GM23338 (cell line): Measurements from ENCODE around the gene FRS2. TPM values are rescaled to one million over a fixed set of nuclear protein-coding genes. Genes with fewer than 3 reads are reported as not detected.

Experiments used
- ATAC-seq: fragments of 200-7000 bp; cut with Tn5 transposase; 3 replicates; pipeline ENCODE4 v1.9.1; 2020
- DNase-seq: peaks from one replicate; pipeline ENCODE4 v3.0.0-alpha.2; 2015; ENCODE audit warnings: low spot score
- H2AFZ ChIP-seq: fragments of 200-600 bp; sonication (generic); 2 replicates; pipeline ENCODE4 v1.8.0; 2016; ENCODE audit warnings: antibody characterized with exemption, mild to moderate bottlenecking, moderate library complexity
- H3F3A ChIP-seq: fragments of 200-600 bp; sonication (generic); replicated peaks from 2 replicates; pipeline ENCODE4 v1.8.0; 2017; ENCODE audit warnings: antibody characterized with exemption, mixed run types, low read depth
- H3K27ac ChIP-seq: fragments of 200-600 bp; sonication (generic); 2 replicates; pipeline ENCODE4 v1.6.1; 2016; ENCODE audit warnings: low read depth
- H3K27me3 ChIP-seq: fragments of 200-600 bp; sonication (generic); 2 replicates; pipeline ENCODE4 v1.8.0; 2016; ENCODE audit warnings: mild to moderate bottlenecking, mixed run types, moderate library complexity; ENCODE audit not compliant: insufficient read depth
- H3K36me3 ChIP-seq: fragments of 200-600 bp; sonication (generic); 2 replicates; pipeline ENCODE4 v1.8.0; 2016; ENCODE audit warnings: mild to moderate bottlenecking; ENCODE audit not compliant: insufficient read depth
- H3K4me1 ChIP-seq: fragments of 200-600 bp; sonication (generic); 2 replicates; pipeline ENCODE4 v1.8.0; 2016; ENCODE audit warnings: mild to moderate bottlenecking, moderate library complexity; ENCODE audit not compliant: insufficient read depth
- H3K4me2 ChIP-seq: fragments of 200-600 bp; sonication (generic); 2 replicates; pipeline ENCODE4 v1.7.1; 2017; ENCODE audit warnings: mixed run types
- H3K4me3 ChIP-seq: fragments of 200-600 bp; sonication (generic); 2 replicates; pipeline ENCODE4 v1.6.1; 2016; ENCODE audit warnings: mixed run types
- H3K79me2 ChIP-seq: fragments of 200-600 bp; sonication (generic); replicated peaks from 2 replicates; pipeline ENCODE4 v1.8.0; 2017; ENCODE audit warnings: mild to moderate bottlenecking; ENCODE audit not compliant: insufficient read depth
- H3K9me2 ChIP-seq: fragments of 200-600 bp; sonication (generic); 2 replicates; pipeline ENCODE4 v1.8.0; 2017; ENCODE audit not compliant: insufficient read depth
- H4K20me1 ChIP-seq: fragments of 200-600 bp; sonication (generic); replicated peaks from 2 replicates; pipeline ENCODE4 v1.8.0; 2017; ENCODE audit warnings: mild to moderate bottlenecking; ENCODE audit not compliant: insufficient read depth
- H3K27ac Mint-ChIP-seq: 2 replicates; pipeline ENCODE4 v1.8.0; 2020; ENCODE audit warnings: inconsistent platforms, mild to moderate bottlenecking, moderate library complexity, mixed read lengths
- H3K27me3 Mint-ChIP-seq: 3 replicates; pipeline ENCODE4 v1.8.0; 2022; ENCODE audit warnings: low read depth, mild to moderate bottlenecking, moderate library complexity, mixed read lengths, inconsistent platforms; ENCODE audit not compliant: insufficient read depth, poor library complexity
- H3K36me3 Mint-ChIP-seq: 3 replicates; pipeline ENCODE4 v1.8.0; 2021; ENCODE audit warnings: low read depth, mild to moderate bottlenecking, inconsistent platforms, moderate library complexity, mixed read lengths
- H3K4me1 Mint-ChIP-seq: 3 replicates; pipeline ENCODE4 v1.8.0; 2020; ENCODE audit warnings: mild to moderate bottlenecking, inconsistent platforms, mixed read lengths
- H3K4me3 Mint-ChIP-seq: 3 replicates; pipeline ENCODE4 v1.8.0; 2021; ENCODE audit warnings: moderate library complexity, mild to moderate bottlenecking, inconsistent platforms, mixed read lengths
- H3K9me3 Mint-ChIP-seq: 3 replicates; pipeline ENCODE4 v1.8.0; 2020; ENCODE audit warnings: moderate library complexity, mild to moderate bottlenecking, inconsistent platforms, mixed read lengths
- CREB1 ChIP-seq: fragments of 250-450 bp; sonication (Bioruptor Pico); IDR thresholded peaks from 2 replicates; pipeline ENCODE4 v1.5.0; 2020; ENCODE audit warnings: low read depth, mild to moderate bottlenecking, moderate library complexity
- EZH2 ChIP-seq: fragments of 200-600 bp; sonication (generic); IDR thresholded peaks from one replicate; pipeline ENCODE4 v1.8.0; 2017; ENCODE audit warnings: antibody characterized with exemption, mild to moderate bottlenecking, low read depth; ENCODE audit not compliant: unreplicated experiment
- EZH2phosphoT487 ChIP-seq: fragments of 200-600 bp; sonication (generic); IDR thresholded peaks from one replicate; pipeline ENCODE4 v1.8.1; 2018; ENCODE audit warnings: antibody characterized with exemption; ENCODE audit not compliant: unreplicated experiment
- JUNB ChIP-seq: IDR thresholded peaks from one replicate; pipeline ENCODE4 v1.6.1; 2016; ENCODE audit warnings: antibody characterized with exemption; ENCODE audit not compliant: unreplicated experiment
- NANOG ChIP-seq: IDR thresholded peaks from 2 replicates; pipeline ENCODE4 v1.6.1; 2016; ENCODE audit warnings: antibody characterized with exemption, borderline replicate concordance
- POLR2AphosphoS5 ChIP-seq: IDR thresholded peaks from 2 replicates; pipeline ENCODE4 v1.6.1; 2016; ENCODE audit warnings: antibody characterized with exemption, low read depth
- REST ChIP-seq: IDR thresholded peaks from one replicate; pipeline ENCODE4 v1.6.1; 2018; ENCODE audit warnings: antibody characterized with exemption; ENCODE audit not compliant: unreplicated experiment
- STAT1 ChIP-seq: IDR thresholded peaks from one replicate; pipeline ENCODE4 v1.6.1; 2016; ENCODE audit warnings: antibody characterized with exemption; ENCODE audit not compliant: unreplicated experiment
- ZNF114 ChIP-seq: fragments of 250-450 bp; sonication (Bioruptor Pico); IDR thresholded peaks from 2 replicates; pipeline ENCODE4 v1.5.0; 2020; ENCODE audit warnings: mild to moderate bottlenecking, moderate library complexity
- ZNF331 ChIP-seq: fragments of 250-450 bp; sonication (Bioruptor Pico); IDR thresholded peaks from 2 replicates; pipeline ENCODE4 v1.5.0; 2020; ENCODE audit warnings: low read depth, mild to moderate bottlenecking, moderate library complexity
- ZNF462 ChIP-seq: fragments of 250-450 bp; sonication (Bioruptor Pico); IDR thresholded peaks from 2 replicates; pipeline ENCODE4 v1.5.0; 2020; ENCODE audit warnings: mild to moderate bottlenecking, moderate library complexity
- polyA plus RNA-seq: library from polyadenylated mRNA; unstranded; fragments of >200 nt; fragmentation: Nextera tagmentation; extraction: Ambion mirVana; gene quantifications from 2 replicates; pipeline ENCODE4 v1.2.1, GENCODE V29; 2016
- total RNA-seq: library from RNA; depleted of rRNA; stranded (reverse); fragments of >200 nt; shearing (Covaris generic); gene quantifications from 2 replicates; pipeline ENCODE4 v1.2.3, GENCODE V29; 2014

Gene FRS2
- total and polyA plus RNA-seq, 2 experiments from 2014 or later, result 34.3 to 45.0 TPM

GRCh38 chr12:69470189-69471075 lies at the start of gene FRS2 (continued):
- no peak for TF ChIP-seq JUNB
- TF ChIP-seq EZH2, result no peak
- TF ChIP-seq EZH2phosphoT487, result no peak

- Mint-ChIP-seq H3K27ac (no peak overlapping the region), H3K9me3 (no peaks in the 10 kb centered on the region), H3K4me3 (no peak overlapping the region), H3K4me1 (peaks cover under 1% of the 10 kb centered on the region; the same call in 2 of the 3 replicates), H3K36me3 (no peaks in the 10 kb centered on the region), H3K27me3 (no peaks in the 10 kb centered on the region)
- ATAC-seq (no peak), DNase-seq (no peak)
- no peak for TF ChIP-seq ZNF331 (CRISPR knock-in tag)
- TF ChIP-seq NANOG, result no peak
- TF ChIP-seq POLR2AphosphoS5, result no peak
- no peak for TF ChIP-seq REST
- TF ChIP-seq EZH2, result no peak
- TF ChIP-seq CREB1 (CRISPR knock-in tag), result no peak
- TF ChIP-seq ZNF114 (CRISPR knock-in tag), result no peak
- no peak for TF ChIP-seq STAT1
- TF ChIP-seq EZH2phosphoT487, result no peak
- TF ChIP-seq ZNF462 (CRISPR knock-in tag), result no peak
- Histone ChIP-seq H3K4me2 (no peak overlapping the region), H3K79me2 (no peaks in the 10 kb centered on the region), H4K20me1 (no peaks in the 10 kb centered on the region), H3K9me2 (0 out of 2 replicates have a peak, but pooled peaks cover 6% of the 10 kb centered on the region), H3K4me1 (no peaks in the 10 kb centered on the region), H2AFZ (no peak overlapping the region), H3K27ac (no peak overlapping the region), H3K27me3 (no peaks in the 10 kb centered on the region), H3K4me3 (no peak overlapping the region), H3F3A (no peaks in the 10 kb centered on the region), H3K36me3 (no peaks in the 10 kb centered on the region)
Observed at GRCh38 chr12:69421548-69421947, 48.6 kb upstream of the FRS2 start.
